Type B pancreatic cell (in vitro differentiated cells): ENCODE measurements around the gene MESD. TPM values are rescaled to one million over a fixed set of nuclear protein-coding genes. Genes with fewer than 3 reads are reported as not detected.

ENCODE experiments used
- DNase-seq: peaks from one replicate; pipeline ENCODE4 v3.0.0; 2021; ENCODE audit warnings: mixed read lengths; ENCODE audit not compliant: unreplicated experiment; ENCODE audit errors: extremely low spot score
- H3K27ac Mint-ChIP-seq: 2 replicates; pipeline ENCODE4 v1.8.0; 2021; ENCODE audit warnings: mild to moderate bottlenecking, mixed read lengths
- H3K27me3 Mint-ChIP-seq: 2 replicates; pipeline ENCODE4 v1.8.0; 2021; ENCODE audit warnings: mixed read lengths
- H3K36me3 Mint-ChIP-seq: 2 replicates; pipeline ENCODE4 v1.8.0; 2021; ENCODE audit warnings: mixed read lengths
- H3K4me1 Mint-ChIP-seq: one replicate; pipeline ENCODE4 v1.8.0; 2021; ENCODE audit warnings: mixed read lengths; ENCODE audit not compliant: unreplicated experiment
- H3K4me3 Mint-ChIP-seq: 2 replicates; pipeline ENCODE4 v1.8.0; 2021; ENCODE audit warnings: mild to moderate bottlenecking, mixed read lengths
- H3K9me3 Mint-ChIP-seq: 2 replicates; pipeline ENCODE4 v1.8.0; 2021; ENCODE audit warnings: mixed read lengths
- total RNA-seq: library from RNA; stranded (reverse); gene quantifications from 2 replicates; pipeline ENCODE4 v1.2.1, GENCODE V29; 2021; ENCODE audit warnings: low replicate concordance
- TF ChIP-seq, protein P1 (sequence below): fragments of 200-600 bp; sonication (generic); conservative IDR thresholded peaks from 2 replicates; pipeline ENCODE4 v1.5.0; 2021; ENCODE audit warnings: antibody characterized with exemption, mild to moderate bottlenecking

MESD gene
- total RNA-seq, 1 donor from 2014 or later = 36.6 TPM

DNA sequence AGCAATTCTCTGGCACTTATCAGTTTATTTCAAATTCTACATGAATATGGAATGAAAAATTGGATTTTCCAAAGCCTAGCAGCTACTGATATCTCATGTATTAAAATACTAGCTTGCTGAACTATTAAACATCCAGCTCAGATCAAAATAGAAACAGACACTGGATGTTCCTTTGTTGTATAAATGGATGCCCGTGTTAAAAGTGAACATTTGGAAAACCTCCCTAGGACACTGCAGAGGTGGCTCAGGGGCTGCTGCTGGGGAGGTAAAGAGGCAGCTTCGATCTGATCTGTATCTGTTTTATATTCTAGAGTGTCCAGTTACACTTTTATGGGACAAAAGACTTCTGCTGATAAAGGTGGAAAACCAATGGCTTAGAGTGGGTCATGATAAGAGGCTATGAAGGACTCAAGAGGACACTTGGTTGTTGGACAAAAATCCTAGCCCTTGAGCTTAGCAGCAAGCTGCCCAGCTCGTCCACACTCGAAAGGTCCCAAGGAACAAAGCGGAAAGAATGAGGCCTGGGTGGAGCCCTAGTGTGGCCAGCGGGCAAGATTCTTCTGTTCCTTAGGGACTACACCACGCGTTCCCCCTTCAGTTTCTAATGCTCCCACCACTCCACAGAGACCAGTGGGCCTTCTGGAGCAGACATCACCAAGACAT, 9.9 kb downstream of the MESD start:
- no peak for DNase-seq
- Mint-ChIP-seq H3K27me3 (no peaks in the 10 kb centered on the region), H3K4me1 (peaks cover 35% of the 10 kb centered on the region), H3K9me3 (no peaks in the 10 kb centered on the region), H3K27ac (peak overlapping the region; percentile 88), H3K36me3 (peaks cover 28% of the 10 kb centered on the region), H3K4me3 (no peak overlapping the region)
- TF ChIP-seq, protein P1, sequence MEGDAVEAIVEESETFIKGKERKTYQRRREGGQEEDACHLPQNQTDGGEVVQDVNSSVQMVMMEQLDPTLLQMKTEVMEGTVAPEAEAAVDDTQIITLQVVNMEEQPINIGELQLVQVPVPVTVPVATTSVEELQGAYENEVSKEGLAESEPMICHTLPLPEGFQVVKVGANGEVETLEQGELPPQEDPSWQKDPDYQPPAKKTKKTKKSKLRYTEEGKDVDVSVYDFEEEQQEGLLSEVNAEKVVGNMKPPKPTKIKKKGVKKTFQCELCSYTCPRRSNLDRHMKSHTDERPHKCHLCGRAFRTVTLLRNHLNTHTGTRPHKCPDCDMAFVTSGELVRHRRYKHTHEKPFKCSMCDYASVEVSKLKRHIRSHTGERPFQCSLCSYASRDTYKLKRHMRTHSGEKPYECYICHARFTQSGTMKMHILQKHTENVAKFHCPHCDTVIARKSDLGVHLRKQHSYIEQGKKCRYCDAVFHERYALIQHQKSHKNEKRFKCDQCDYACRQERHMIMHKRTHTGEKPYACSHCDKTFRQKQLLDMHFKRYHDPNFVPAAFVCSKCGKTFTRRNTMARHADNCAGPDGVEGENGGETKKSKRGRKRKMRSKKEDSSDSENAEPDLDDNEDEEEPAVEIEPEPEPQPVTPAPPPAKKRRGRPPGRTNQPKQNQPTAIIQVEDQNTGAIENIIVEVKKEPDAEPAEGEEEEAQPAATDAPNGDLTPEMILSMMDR = no peak

DNA sequence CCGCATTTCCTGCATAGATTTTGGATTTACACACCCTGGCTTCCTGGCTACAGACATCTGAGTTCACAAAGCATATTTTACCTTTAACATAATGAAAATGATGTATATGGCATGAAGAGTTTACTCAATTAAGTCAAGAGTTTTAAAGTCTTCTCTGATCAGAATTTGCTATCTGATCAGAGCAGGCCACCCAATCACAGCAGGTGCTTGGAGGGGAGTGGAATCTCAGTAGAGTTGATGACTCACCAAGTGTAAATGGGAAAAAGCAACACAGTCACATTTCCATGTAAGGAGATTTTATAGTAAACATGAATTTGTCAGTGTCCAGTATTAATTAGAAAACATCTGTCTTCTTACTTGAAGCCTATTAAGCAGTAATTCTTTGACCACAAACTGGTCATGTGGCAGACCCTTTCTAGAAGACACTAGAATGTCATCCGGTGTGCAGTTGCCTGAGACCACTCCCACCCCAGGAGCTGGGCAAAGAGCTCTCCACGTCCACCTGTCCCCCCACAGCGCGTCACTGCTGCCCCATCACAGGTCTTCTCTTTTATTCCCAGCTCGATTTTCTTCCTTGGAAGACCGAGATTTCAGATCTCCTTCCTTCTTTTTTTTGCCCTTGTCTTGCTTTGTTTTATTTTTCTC, 10.8 kb downstream of the MESD start:
- Mint-ChIP-seq H3K27me3 (no peaks in the 10 kb centered on the region), H3K27ac (peak overlapping the region; percentile 88)

DNA sequence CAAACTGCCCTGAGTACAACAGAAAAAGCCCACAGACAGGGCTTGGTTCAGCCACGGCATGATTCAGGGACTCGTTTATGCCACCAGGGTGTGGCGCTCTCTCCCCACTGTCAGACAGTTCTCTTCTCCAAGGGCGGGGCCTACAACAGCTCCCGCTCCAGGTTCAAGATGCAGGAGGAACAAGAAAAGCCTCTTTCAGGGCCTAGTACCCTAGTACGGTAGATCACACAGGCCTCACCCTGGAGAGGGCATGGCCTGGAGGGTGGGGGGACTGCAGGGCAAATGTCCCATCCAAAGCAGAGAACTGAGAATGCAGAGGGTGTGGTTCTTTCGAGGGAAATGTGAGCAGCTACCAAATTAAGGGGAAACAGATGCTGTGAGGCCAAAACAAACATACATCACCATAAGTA, 12.0 kb downstream of the MESD start:
- H3K4me3 Mint-ChIP-seq = peak overlapping the region; percentile 63
- no peaks in the 10 kb centered on the region for H3K9me3 Mint-ChIP-seq
- H3K27ac Mint-ChIP-seq = peak overlapping the region; percentile 88
- peaks cover 24% of the 10 kb centered on the region for H3K36me3 Mint-ChIP-seq
- H3K27me3 Mint-ChIP-seq = no peaks in the 10 kb centered on the region
- peaks cover 33% of the 10 kb centered on the region for H3K4me1 Mint-ChIP-seq
- peak; percentile 74 for DNase-seq
- TF ChIP-seq, protein P1 = peak; percentile 76

More for the DNA sequence above, 10.8 kb downstream of the MESD start:
- Mint-ChIP-seq H3K4me3 (peak overlapping the region; percentile 4), H3K9me3 (no peaks in the 10 kb centered on the region), H3K4me1 (peaks cover 34% of the 10 kb centered on the region), H3K36me3 (peaks cover 28% of the 10 kb centered on the region)
- no peak for DNase-seq
- TF ChIP-seq, protein P1 = no peak

DNA sequence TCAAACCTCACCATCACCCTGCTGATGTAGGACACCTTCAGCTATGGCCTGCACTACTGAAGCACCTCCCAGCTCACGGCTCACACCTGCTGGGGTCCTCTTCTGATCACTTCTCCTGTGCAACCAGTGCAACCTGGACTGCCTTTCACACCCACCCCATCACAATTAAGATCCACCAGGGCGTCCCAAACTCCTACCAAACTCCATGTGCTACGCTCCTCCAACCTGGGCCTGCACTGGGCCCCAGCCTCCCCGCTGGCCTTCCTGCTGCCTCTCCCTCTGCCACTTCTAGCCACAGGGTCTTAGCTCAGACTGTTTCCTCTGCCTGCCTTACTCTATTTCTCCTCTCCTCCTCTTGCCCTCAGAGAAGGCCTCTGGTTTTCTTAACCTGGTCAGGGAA, 12.8 kb downstream of the MESD start:
- peak overlapping the region; percentile 88 for H3K27ac Mint-ChIP-seq
- H3K9me3 Mint-ChIP-seq = no peaks in the 10 kb centered on the region
- H3K36me3 Mint-ChIP-seq = peaks cover 24% of the 10 kb centered on the region
- H3K4me3 Mint-ChIP-seq = no peak overlapping the region
- TF ChIP-seq, protein P1 = no peak
- no peaks in the 10 kb centered on the region for H3K27me3 Mint-ChIP-seq
- H3K4me1 Mint-ChIP-seq = peaks cover 33% of the 10 kb centered on the region
- no peak for DNase-seq

DNA sequence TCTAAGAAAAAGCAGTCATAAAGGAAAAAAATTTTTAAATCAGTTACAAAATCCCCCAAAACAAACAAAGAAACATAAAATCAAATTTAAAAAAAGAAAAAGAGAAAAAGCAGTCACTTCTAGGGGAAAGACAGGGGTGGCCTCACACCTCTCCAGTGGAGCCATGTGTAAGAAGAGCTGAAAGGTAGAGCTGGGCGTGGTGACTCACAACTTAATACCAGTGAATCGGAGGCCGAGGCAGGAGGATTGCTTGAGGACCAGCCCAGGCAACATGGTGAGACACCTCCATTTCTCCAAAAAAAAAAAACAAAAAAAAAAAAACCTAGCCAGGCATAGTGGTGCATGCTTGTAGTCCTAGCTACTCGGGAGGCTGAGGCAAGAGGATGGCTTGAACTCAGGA, 14.7 kb downstream of the MESD start:
- Mint-ChIP-seq H3K9me3 (no peaks in the 10 kb centered on the region), H3K4me1 (peaks cover 41% of the 10 kb centered on the region)

More for the DNA sequence above, 14.7 kb downstream of the MESD start:
- TF ChIP-seq, protein P1 = no peak
- Mint-ChIP-seq H3K27ac (no peak overlapping the region), H3K36me3 (peaks cover 24% of the 10 kb centered on the region), H3K27me3 (no peaks in the 10 kb centered on the region), H3K4me3 (no peak overlapping the region)
- DNase-seq = no peak
